Vagina (tissue), 2 donors: ENCODE data around the gene GNG7. TPM values are rescaled to one million over a fixed set of nuclear protein-coding genes. Genes with fewer than 3 reads are reported as not detected.
A peak's percentile ranks its signal among the peaks of the same experiment; 100 is the strongest.

ENCODE experiments used
- DNase-seq, 2 donors: peaks; one replicate each; pipeline ENCODE4 v3.0.0-alpha.2; 2017; ENCODE audit errors: extremely low spot score in 2 of 2
- H3K27ac ChIP-seq: fragments of 200-600 bp; sonication (generic); one replicate; pipeline ENCODE4 v1.5.1; 2019
- H3K27me3 ChIP-seq: fragments of 200-600 bp; sonication (generic); one replicate; pipeline ENCODE4 v1.5.1; 2019
- H3K36me3 ChIP-seq, 2 donors: fragments of 200-600 bp; sonication (generic); one replicate each; pipeline ENCODE4 v1.5.1; 2017 to 2019
- H3K4me1 ChIP-seq: fragments of 200-600 bp; sonication (generic); one replicate; pipeline ENCODE4 v1.5.1; 2019
- H3K4me3 ChIP-seq, 2 donors: fragments of 200-600 bp; sonication (generic); 1 replicate in 1 of 2; 2 replicates in 1 of 2; pipeline ENCODE4 v1.5.1; 2016 to 2019
- H3K9me3 ChIP-seq: fragments of 200-600 bp; sonication (generic); one replicate; pipeline ENCODE4 v1.5.1; 2019
- POLR2A ChIP-seq, 2 donors: fragments of 450-650 bp; IDR thresholded peaks; one replicate each; pipeline ENCODE4 v1.6.1; 2017; ENCODE audit warnings: antibody characterized with exemption in 2 of 2, mild to moderate bottlenecking in 2 of 2, moderate library complexity in 2 of 2
- POLR2AphosphoS5 ChIP-seq, 2 donors: sonication (generic); formaldehyde crosslinking; IDR thresholded peaks; one replicate each; pipeline ENCODE4 v1.9.0; 2017; ENCODE audit warnings: antibody characterized with exemption in 2 of 2, mild to moderate bottlenecking in 2 of 2, low read depth in 1 of 2; ENCODE audit not compliant: insufficient read depth in 1 of 2
- intact Hi-C: fragments of 100-400 bp; cut with DNase I; formaldehyde crosslinking; loops from one replicate; pipeline ENCODE4 v1.15.1; 2023
- total RNA-seq: library from RNA; depleted of rRNA; stranded (reverse); fragments of >200 nt; gene quantifications from one replicate; pipeline ENCODE4 v1.2.3, GENCODE V29; 2016
- TF ChIP-seq, protein P1 (sequence below), 3 experiments: fragments of 450-650 bp in 2 of 3; fragments of 200-600 bp in 1 of 3; sonication (generic) in 1 of 3; IDR thresholded peaks; one replicate each; pipeline ENCODE4 v1.5.1; 2017 to 2019; ENCODE audit warnings: antibody characterized with exemption in 3 of 3, mild to moderate bottlenecking in 2 of 3, moderate library complexity in 2 of 3

Gene GNG7
- total RNA-seq, 1 donor from 2014 or later, result 2.0 TPM

DNA sequence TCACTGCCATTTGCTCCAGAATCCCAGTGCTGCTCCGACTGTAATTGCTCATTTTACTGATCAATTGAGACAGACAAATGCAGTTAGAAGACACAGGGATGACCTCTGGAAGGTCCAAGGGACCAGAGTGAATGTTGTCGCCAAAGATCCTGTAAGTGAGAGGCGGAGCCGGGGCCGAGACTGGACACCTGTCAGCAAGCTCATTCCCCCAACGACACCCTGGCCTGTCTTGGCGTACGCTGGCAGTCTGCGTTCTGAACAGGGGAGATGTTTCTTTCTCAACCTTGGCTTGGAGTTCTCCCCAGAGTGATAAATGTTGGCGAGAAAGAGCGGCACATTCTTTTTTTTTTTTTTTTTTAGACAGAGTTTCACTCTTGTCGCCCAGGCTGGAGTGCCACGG lies 202.3 kb downstream of the GNG7 start:
- TF ChIP-seq, protein P1, sequence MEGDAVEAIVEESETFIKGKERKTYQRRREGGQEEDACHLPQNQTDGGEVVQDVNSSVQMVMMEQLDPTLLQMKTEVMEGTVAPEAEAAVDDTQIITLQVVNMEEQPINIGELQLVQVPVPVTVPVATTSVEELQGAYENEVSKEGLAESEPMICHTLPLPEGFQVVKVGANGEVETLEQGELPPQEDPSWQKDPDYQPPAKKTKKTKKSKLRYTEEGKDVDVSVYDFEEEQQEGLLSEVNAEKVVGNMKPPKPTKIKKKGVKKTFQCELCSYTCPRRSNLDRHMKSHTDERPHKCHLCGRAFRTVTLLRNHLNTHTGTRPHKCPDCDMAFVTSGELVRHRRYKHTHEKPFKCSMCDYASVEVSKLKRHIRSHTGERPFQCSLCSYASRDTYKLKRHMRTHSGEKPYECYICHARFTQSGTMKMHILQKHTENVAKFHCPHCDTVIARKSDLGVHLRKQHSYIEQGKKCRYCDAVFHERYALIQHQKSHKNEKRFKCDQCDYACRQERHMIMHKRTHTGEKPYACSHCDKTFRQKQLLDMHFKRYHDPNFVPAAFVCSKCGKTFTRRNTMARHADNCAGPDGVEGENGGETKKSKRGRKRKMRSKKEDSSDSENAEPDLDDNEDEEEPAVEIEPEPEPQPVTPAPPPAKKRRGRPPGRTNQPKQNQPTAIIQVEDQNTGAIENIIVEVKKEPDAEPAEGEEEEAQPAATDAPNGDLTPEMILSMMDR (IDR thresholded peaks at IDR 0.05), result no peak
- TF ChIP-seq POLR2AphosphoS5 (IDR thresholded peaks at IDR 0.05; ENCODE audit: insufficient read depth in 1 of 2, low read depth in 1 of 2), result no peak
- no peak for TF ChIP-seq POLR2A (IDR thresholded peaks at IDR 0.05)
- intact Hi-C loops, result no loop called here
- no peak overlapping the region for H3K27ac ChIP-seq

GRCh38 chr19:2497186-2497585 lies 205.3 kb downstream of the GNG7 start:
- intact Hi-C loops, result loop anchor here (1.0 kb wide), 1 partner anchor 41 kb away; no protein-coding TSS in a partner anchor
- Histone ChIP-seq H3K4me3 (no peak overlapping the region), H3K27me3 (no peaks in the 10 kb centered on the region), H3K4me1 (peaks cover 32% of the 10 kb centered on the region), H3K9me3 (no peaks in the 10 kb centered on the region), H3K27ac (no peak overlapping the region), H3K36me3 (no peaks in the 10 kb centered on the region)
- no peak for DNase-seq
- TF ChIP-seq POLR2AphosphoS5 (IDR thresholded peaks at IDR 0.05; ENCODE audit: insufficient read depth in 1 of 2, low read depth in 1 of 2) (no peak), POLR2A (IDR thresholded peaks at IDR 0.05) (no peak)
- TF ChIP-seq, protein P1 (IDR thresholded peaks at IDR 0.05), result no peak

More for the DNA sequence above, 202.3 kb downstream of the GNG7 start:
- Histone ChIP-seq H3K9me3 (no peaks in the 10 kb centered on the region), H3K4me1 (peaks cover 21% of the 10 kb centered on the region), H3K27me3 (no peaks in the 10 kb centered on the region), H3K4me3 (no peak overlapping the region), H3K36me3 (no peaks in the 10 kb centered on the region)
- no peak for DNase-seq

GRCh38 chr19:2495651-2496316 lies 206.7 kb downstream of the GNG7 start:
- peak overlapping the region; percentile 84 for H3K27ac ChIP-seq
- intact Hi-C loops, result no loop called here
- DNase-seq, result no peak
- TF ChIP-seq, protein P1 (IDR thresholded peaks at IDR 0.05), result no peak
- TF ChIP-seq POLR2A (IDR thresholded peaks at IDR 0.05) (no peak), POLR2AphosphoS5 (IDR thresholded peaks at IDR 0.05; ENCODE audit: insufficient read depth in 1 of 2, low read depth in 1 of 2) (no peak)
- peak overlapping the region; percentile 56 to 57 for H3K4me3 ChIP-seq
- H3K4me1 ChIP-seq, result peaks cover 40% of the 10 kb centered on the region
- no peaks in the 10 kb centered on the region for H3K36me3 ChIP-seq
- no peaks in the 10 kb centered on the region for H3K9me3 ChIP-seq
- H3K27me3 ChIP-seq, result no peaks in the 10 kb centered on the region

- Histone ChIP-seq H3K36me3 (no peaks in the 10 kb centered on the region), H3K4me1 (peaks cover 45% of the 10 kb centered on the region), H3K9me3 (no peaks in the 10 kb centered on the region), H3K4me3 (peak overlapping the region; percentile 56 to 57), H3K27ac (peak overlapping the region; percentile 84), H3K27me3 (no peaks in the 10 kb centered on the region)
- DNase-seq, result no peak
- intact Hi-C loops, result no loop called here
- TF ChIP-seq, protein P1 (IDR thresholded peaks at IDR 0.05), result no peak
- TF ChIP-seq POLR2A (IDR thresholded peaks at IDR 0.05) (no peak), POLR2AphosphoS5 (IDR thresholded peaks at IDR 0.05; ENCODE audit: insufficient read depth in 1 of 2, low read depth in 1 of 2) (peak; percentile 46 to 64)
Observed at GRCh38 chr19:2495130-2495641, 207.3 kb downstream of the GNG7 start.
